ENCODE results near the gene CSPG5.

GRCh38 chr3:47571391-47572175 is 7.1 kb downstream of the CSPG5 start:
- no peak for TF ChIP-seq EP300 (IDR thresholded peaks at IDR 0.05)
- TF ChIP-seq, protein P1, sequence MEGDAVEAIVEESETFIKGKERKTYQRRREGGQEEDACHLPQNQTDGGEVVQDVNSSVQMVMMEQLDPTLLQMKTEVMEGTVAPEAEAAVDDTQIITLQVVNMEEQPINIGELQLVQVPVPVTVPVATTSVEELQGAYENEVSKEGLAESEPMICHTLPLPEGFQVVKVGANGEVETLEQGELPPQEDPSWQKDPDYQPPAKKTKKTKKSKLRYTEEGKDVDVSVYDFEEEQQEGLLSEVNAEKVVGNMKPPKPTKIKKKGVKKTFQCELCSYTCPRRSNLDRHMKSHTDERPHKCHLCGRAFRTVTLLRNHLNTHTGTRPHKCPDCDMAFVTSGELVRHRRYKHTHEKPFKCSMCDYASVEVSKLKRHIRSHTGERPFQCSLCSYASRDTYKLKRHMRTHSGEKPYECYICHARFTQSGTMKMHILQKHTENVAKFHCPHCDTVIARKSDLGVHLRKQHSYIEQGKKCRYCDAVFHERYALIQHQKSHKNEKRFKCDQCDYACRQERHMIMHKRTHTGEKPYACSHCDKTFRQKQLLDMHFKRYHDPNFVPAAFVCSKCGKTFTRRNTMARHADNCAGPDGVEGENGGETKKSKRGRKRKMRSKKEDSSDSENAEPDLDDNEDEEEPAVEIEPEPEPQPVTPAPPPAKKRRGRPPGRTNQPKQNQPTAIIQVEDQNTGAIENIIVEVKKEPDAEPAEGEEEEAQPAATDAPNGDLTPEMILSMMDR (IDR thresholded peaks at IDR 0.05), result no peak
- no peak for TF ChIP-seq POLR2A (IDR thresholded peaks at IDR 0.05)
